Measurements from ENCODE around the gene MPDU1. TPM values are rescaled to one million over a fixed set of nuclear protein-coding genes. Genes with fewer than 3 reads are reported as not detected.

Gene MPDU1
- polyA plus RNA-seq, 1 donor (not counting 4 experiments of a cell fraction or from before 2014, with no cell fraction given): 57.8 TPM

- dilution Hi-C loops (cut with MboI; ENCODE audit: extremely low pct_ligation_motif_present, low sequenced_read_pairs): no loop called here
- Histone ChIP-seq H3K27ac (ENCODE audit: control insufficient read depth, insufficient read depth, low read length) (peak overlapping the region; percentile 99), H3K4me3 (ENCODE audit: control insufficient read depth in 2 of 3, extremely low read depth in 1 of 3, insufficient read depth in 2 of 3, low read depth in 1 of 3, low read length in 3 of 3) (peak overlapping the region; percentile 78 to 98 (median 92)), H3K9ac (ENCODE audit: control insufficient read depth, extremely low read depth, insufficient read depth, low read length) (peak overlapping the region; percentile 91), H2AFZ (ENCODE audit: control insufficient read depth, low read length) (no peak overlapping the region), H3K9me1 (ENCODE audit: control insufficient read depth, extremely low read depth, insufficient read depth, low read length) (no peaks in the 10 kb centered on the region), H3K36me3 (ENCODE audit: control insufficient read depth in 2 of 2, extremely low read depth in 1 of 2, insufficient read depth in 2 of 2, low read length in 2 of 2) (peaks cover 28 to 43% of the 10 kb centered on the region in 2 experiments), H3K4me2 (ENCODE audit: control insufficient read depth, extremely low read depth, insufficient read depth, low read depth, low read length) (peak overlapping the region; percentile 97), H3K27me3 (ENCODE audit: control insufficient read depth, extremely low read depth, insufficient read depth, low read length) (no peaks in the 10 kb centered on the region), H3K4me1 (ENCODE audit: control insufficient read depth, extremely low read depth, insufficient read depth, low read length) (peaks cover 37% of the 10 kb centered on the region), H3K79me2 (ENCODE audit: control insufficient read depth, insufficient read depth, low read length) (peaks cover 45% of the 10 kb centered on the region), H4K20me1 (ENCODE audit: control insufficient read depth, extremely low read depth, insufficient read depth, low read length) (no peaks in the 10 kb centered on the region), H3K9me3 (ENCODE audit: control insufficient read depth, low read depth, low read length) (no peaks in the 10 kb centered on the region)
- no peak for FAIRE-seq
- no peak for DNase-seq (ENCODE audit: low read depth, low spot score)
- TF ChIP-seq EZH2 (IDR thresholded peaks at IDR 0.05; ENCODE audit: low read length): no peak
- no peak for TF ChIP-seq CTCF (optimal IDR thresholded peaks at IDR 0.05 in 1 of 3, IDR thresholded peaks at IDR 0.05 in 1 of 3, conservative IDR thresholded peaks at IDR 0.05 in 1 of 3; ENCODE audit: extremely low read depth in 1 of 3, insufficient read depth in 2 of 3, low read length in 3 of 3)
Observed at GRCh38 chr17:7588553-7589203, 5.0 kb downstream of the MPDU1 start.

- dilution Hi-C loops (cut with MboI; ENCODE audit: extremely low pct_ligation_motif_present, low sequenced_read_pairs): no loop called here
- no peaks in the 10 kb centered on the region for H3K9me1 ChIP-seq (ENCODE audit: control insufficient read depth, extremely low read depth, insufficient read depth, low read length)
- TF ChIP-seq CTCF (optimal IDR thresholded peaks at IDR 0.05 in 1 of 3, IDR thresholded peaks at IDR 0.05 in 1 of 3, conservative IDR thresholded peaks at IDR 0.05 in 1 of 3; ENCODE audit: extremely low read depth in 1 of 3, insufficient read depth in 2 of 3, low read length in 3 of 3): peak; percentile 75 to 93 (median 86)
- TF ChIP-seq EZH2 (IDR thresholded peaks at IDR 0.05; ENCODE audit: low read length): no peak
- H3K27me3 ChIP-seq (ENCODE audit: control insufficient read depth, extremely low read depth, insufficient read depth, low read length): no peaks in the 10 kb centered on the region
- DNase-seq (ENCODE audit: low read depth, low spot score) (no peak), FAIRE-seq (peak; percentile 57)
- H3K4me1 ChIP-seq (ENCODE audit: control insufficient read depth, extremely low read depth, insufficient read depth, low read length): peaks cover 35% of the 10 kb centered on the region
- peak overlapping the region; percentile 78 to 98 (median 92) for H3K4me3 ChIP-seq (ENCODE audit: control insufficient read depth in 2 of 3, extremely low read depth in 1 of 3, insufficient read depth in 2 of 3, low read depth in 1 of 3, low read length in 3 of 3)
- no peaks in the 10 kb centered on the region for H4K20me1 ChIP-seq (ENCODE audit: control insufficient read depth, extremely low read depth, insufficient read depth, low read length)
- H3K9ac ChIP-seq (ENCODE audit: control insufficient read depth, extremely low read depth, insufficient read depth, low read length): peak overlapping the region; percentile 91
- H3K36me3 ChIP-seq (ENCODE audit: control insufficient read depth in 2 of 2, extremely low read depth in 1 of 2, insufficient read depth in 2 of 2, low read length in 2 of 2): peaks cover 32 to 49% of the 10 kb centered on the region in 2 experiments
- H3K79me2 ChIP-seq (ENCODE audit: control insufficient read depth, insufficient read depth, low read length): peaks cover 43% of the 10 kb centered on the region
- H2AFZ ChIP-seq (ENCODE audit: control insufficient read depth, low read length): no peak overlapping the region
- no peaks in the 10 kb centered on the region for H3K9me3 ChIP-seq (ENCODE audit: control insufficient read depth, low read depth, low read length)
- H3K27ac ChIP-seq (ENCODE audit: control insufficient read depth, insufficient read depth, low read length): peak overlapping the region; percentile 99
- H3K4me2 ChIP-seq (ENCODE audit: control insufficient read depth, extremely low read depth, insufficient read depth, low read depth, low read length): peak overlapping the region; percentile 97
Observed at GRCh38 chr17:7589204-7589868, 5.7 kb downstream of the MPDU1 start.

Data from keratinocyte (primary cell).